Trophoblast cell (in vitro differentiated cells and primary cell): ENCODE results near the gene FUT4.
A peak's percentile ranks its signal among the peaks of the same experiment; 100 is the strongest.

Experiments used
- DNase-seq, 2 donors: peaks; one replicate each; pipeline ENCODE4 v3.0.0-alpha.2; 2016
- H2AFZ ChIP-seq: 2 replicates; pipeline ENCODE4 v1.6.1; 2013; ENCODE audit warnings: low read length, moderate library complexity, mild to moderate bottlenecking; ENCODE audit not compliant: insufficient read depth, poor library complexity
- H2AK5ac ChIP-seq: 2 replicates; pipeline ENCODE4 v1.6.1; 2013; ENCODE audit warnings: mild to moderate bottlenecking, low read length
- H2BK120ac ChIP-seq: 2 replicates; pipeline ENCODE4 v1.6.1; 2013; ENCODE audit warnings: low read length, mild to moderate bottlenecking, moderate library complexity; ENCODE audit not compliant: insufficient read depth, poor library complexity
- H2BK12ac ChIP-seq: 2 replicates; pipeline ENCODE4 v1.6.1; 2013; ENCODE audit warnings: mild to moderate bottlenecking, low read length, moderate library complexity
- H2BK5ac ChIP-seq: 2 replicates; pipeline ENCODE4 v1.6.1; 2013; ENCODE audit warnings: low read length, low read depth, moderate library complexity, mild to moderate bottlenecking; ENCODE audit not compliant: poor library complexity
- H3K14ac ChIP-seq: 2 replicates; pipeline ENCODE4 v1.6.1; 2013; ENCODE audit warnings: mild to moderate bottlenecking, low read length
- H3K18ac ChIP-seq: 2 replicates; pipeline ENCODE4 v1.6.1; 2013; ENCODE audit warnings: mild to moderate bottlenecking, low read length
- H3K23ac ChIP-seq: 2 replicates; pipeline ENCODE4 v1.6.1; 2013; ENCODE audit warnings: low read length
- H3K27ac ChIP-seq: 2 replicates; pipeline ENCODE4 v1.5.1; 2013; ENCODE audit warnings: low read depth, mild to moderate bottlenecking, inconsistent platforms, low read length, moderate library complexity
- H3K27me3 ChIP-seq: 2 replicates; pipeline ENCODE4 v1.6.1; 2013; ENCODE audit warnings: inconsistent platforms, mild to moderate bottlenecking, low read length, moderate library complexity; ENCODE audit not compliant: insufficient read depth
- H3K36me3 ChIP-seq, 2 experiments: 1 replicate in 1 of 2; 2 replicates in 1 of 2; pipeline ENCODE4 v1.6.1; 2013; ENCODE audit warnings: low read length in 2 of 2, mild to moderate bottlenecking in 2 of 2, moderate library complexity in 1 of 2; ENCODE audit not compliant: insufficient read depth in 2 of 2, control insufficient read depth in 1 of 2
- H3K4ac ChIP-seq: 2 replicates; pipeline ENCODE4 v1.6.1; 2013; ENCODE audit warnings: low read depth, mild to moderate bottlenecking, low read length, moderate library complexity
- H3K4me1 ChIP-seq, 2 experiments: 1 replicate in 1 of 2; 2 replicates in 1 of 2; pipeline ENCODE4 v1.6.1; 2013; ENCODE audit warnings: low read length in 2 of 2, mild to moderate bottlenecking in 2 of 2, moderate library complexity in 1 of 2; ENCODE audit not compliant: insufficient read depth in 2 of 2, control insufficient read depth in 1 of 2
- H3K4me2 ChIP-seq: 2 replicates; pipeline ENCODE4 v1.6.1; 2013; ENCODE audit warnings: inconsistent platforms, mild to moderate bottlenecking, low read length, moderate library complexity
- H3K4me3 ChIP-seq: 2 replicates; pipeline ENCODE4 v1.5.1; 2013; ENCODE audit warnings: mild to moderate bottlenecking, low read depth, low read length, inconsistent platforms
- H3K79me1 ChIP-seq: one replicate; pipeline ENCODE4 v1.6.1; 2013; ENCODE audit warnings: low read length
- H3K79me2 ChIP-seq: 2 replicates; pipeline ENCODE4 v1.6.1; 2013; ENCODE audit warnings: low read length, mild to moderate bottlenecking; ENCODE audit not compliant: control insufficient read depth, insufficient read depth, poor library complexity
- H3K9ac ChIP-seq: 2 replicates; pipeline ENCODE4 v1.6.1; 2013; ENCODE audit warnings: mild to moderate bottlenecking, low read length
- H3K9me3 ChIP-seq: 2 replicates; pipeline ENCODE4 v1.6.1; 2013; ENCODE audit warnings: low read depth, mild to moderate bottlenecking, control low read depth, inconsistent platforms, low read length; ENCODE audit not compliant: insufficient read depth
- H4K12ac ChIP-seq: 2 replicates; pipeline ENCODE4 v1.6.1; 2013; ENCODE audit warnings: low read depth, mild to moderate bottlenecking, low read length, moderate library complexity
- H4K8ac ChIP-seq: 2 replicates; pipeline ENCODE4 v1.6.1; 2013; ENCODE audit warnings: low read depth, mild to moderate bottlenecking, low read length, moderate library complexity
- H4K91ac ChIP-seq: one replicate; pipeline ENCODE4 v1.6.1; 2013; ENCODE audit warnings: low read depth, mild to moderate bottlenecking, low read length, moderate library complexity
- whole genome bisulfite sequencing: extraction: QIAGEN DNeasy Blood & Tissue Kit; methylation state at CpG from one replicate; pipeline ENCODE4 v1.1.7; 2013; ENCODE audit warnings: missing lambda C conversion rate; ENCODE audit not compliant: insufficient read length, insufficient coverage; ENCODE audit errors: extremely low coverage; 5-methylcytosine and 5-hydroxymethylcytosine counted together

The FUT4 gene

DNA sequence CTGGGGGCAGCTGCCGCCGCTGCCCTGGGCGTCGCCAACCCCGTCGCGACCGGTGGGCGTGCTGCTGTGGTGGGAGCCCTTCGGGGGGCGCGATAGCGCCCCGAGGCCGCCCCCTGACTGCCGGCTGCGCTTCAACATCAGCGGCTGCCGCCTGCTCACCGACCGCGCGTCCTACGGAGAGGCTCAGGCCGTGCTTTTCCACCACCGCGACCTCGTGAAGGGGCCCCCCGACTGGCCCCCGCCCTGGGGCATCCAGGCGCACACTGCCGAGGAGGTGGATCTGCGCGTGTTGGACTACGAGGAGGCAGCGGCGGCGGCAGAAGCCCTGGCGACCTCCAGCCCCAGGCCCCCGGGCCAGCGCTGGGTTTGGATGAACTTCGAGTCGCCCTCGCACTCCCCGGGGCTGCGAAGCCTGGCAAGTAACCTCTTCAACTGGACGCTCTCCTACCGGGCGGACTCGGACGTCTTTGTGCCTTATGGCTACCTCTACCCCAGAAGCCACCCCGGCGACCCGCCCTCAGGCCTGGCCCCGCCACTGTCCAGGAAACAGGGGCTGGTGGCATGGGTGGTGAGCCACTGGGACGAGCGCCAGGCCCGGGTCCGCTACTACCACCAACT lies 1.0 kb downstream of the FUT4 start:
- Histone ChIP-seq H3K4me3 (peak overlapping the region; percentile 84), H3K79me1 (peaks cover 17% of the 10 kb centered on the region), H2BK5ac (peak overlapping the region; percentile 73), H3K36me3 (no peaks in the 10 kb centered on the region), H3K4me2 (peak overlapping the region; percentile 89), H4K8ac (peak overlapping the region; percentile 88), H2AK5ac (peak overlapping the region; percentile 25), H3K18ac (peak overlapping the region; percentile 76), H3K27me3 (no peaks in the 10 kb centered on the region), H4K91ac (peak overlapping the region; percentile 92), H3K4me1 (peaks cover 11 to 21% of the 10 kb centered on the region in 2 experiments), H3K79me2 (peaks cover 18% of the 10 kb centered on the region), H3K23ac (no peak overlapping the region), H3K9ac (peak overlapping the region; percentile 85), H3K27ac (peak overlapping the region; percentile 95), H2BK120ac (peak overlapping the region; percentile 30), H2BK12ac (peak overlapping the region; percentile 82), H3K14ac (peak overlapping the region; percentile 83), H2AFZ (peak overlapping the region; percentile 84), H4K12ac (peak overlapping the region; percentile 94), H3K9me3 (no peaks in the 10 kb centered on the region), H3K4ac (peak overlapping the region; percentile 71)
- no peak for DNase-seq
- no CpG with 5 or more reads among the region's 59 CpGs for WGBS

DNA sequence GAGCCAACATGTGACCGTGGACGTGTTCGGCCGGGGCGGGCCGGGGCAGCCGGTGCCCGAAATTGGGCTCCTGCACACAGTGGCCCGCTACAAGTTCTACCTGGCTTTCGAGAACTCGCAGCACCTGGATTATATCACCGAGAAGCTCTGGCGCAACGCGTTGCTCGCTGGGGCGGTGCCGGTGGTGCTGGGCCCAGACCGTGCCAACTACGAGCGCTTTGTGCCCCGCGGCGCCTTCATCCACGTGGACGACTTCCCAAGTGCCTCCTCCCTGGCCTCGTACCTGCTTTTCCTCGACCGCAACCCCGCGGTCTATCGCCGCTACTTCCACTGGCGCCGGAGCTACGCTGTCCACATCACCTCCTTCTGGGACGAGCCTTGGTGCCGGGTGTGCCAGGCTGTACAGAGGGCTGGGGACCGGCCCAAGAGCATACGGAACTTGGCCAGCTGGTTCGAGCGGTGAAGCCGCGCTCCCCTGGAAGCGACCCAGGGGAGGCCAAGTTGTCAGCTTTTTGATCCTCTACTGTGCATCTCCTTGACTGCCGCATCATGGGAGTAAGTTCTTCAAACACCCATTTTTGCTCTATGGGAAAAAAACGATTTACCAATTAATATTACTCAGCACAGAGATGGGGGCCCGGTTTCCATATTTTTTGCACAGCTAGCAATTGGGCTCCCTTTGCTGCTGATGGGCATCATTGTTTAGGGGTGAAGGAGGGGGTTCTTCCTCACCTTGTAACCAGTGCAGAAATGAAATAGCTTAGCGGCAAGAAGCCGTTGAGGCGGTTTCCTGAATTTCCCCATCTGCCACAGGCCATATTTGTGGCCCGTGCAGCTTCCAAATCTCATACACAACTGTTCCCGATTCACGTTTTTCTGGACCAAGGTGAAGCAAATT lies 1.8 kb downstream of the FUT4 start:
- no CpG with 5 or more reads among the region's 54 CpGs for WGBS
- peaks cover 18% of the 10 kb centered on the region for H3K79me2 ChIP-seq

DNA sequence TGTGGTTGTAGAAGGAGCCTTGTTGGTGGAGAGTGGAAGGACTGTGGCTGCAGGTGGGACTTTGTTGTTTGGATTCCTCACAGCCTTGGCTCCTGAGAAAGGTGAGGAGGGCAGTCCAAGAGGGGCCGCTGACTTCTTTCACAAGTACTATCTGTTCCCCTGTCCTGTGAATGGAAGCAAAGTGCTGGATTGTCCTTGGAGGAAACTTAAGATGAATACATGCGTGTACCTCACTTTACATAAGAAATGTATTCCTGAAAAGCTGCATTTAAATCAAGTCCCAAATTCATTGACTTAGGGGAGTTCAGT lies 2.4 kb downstream of the FUT4 start:
- no CpG with 5 or more reads among the region's 2 CpGs for WGBS

More for the DNA sequence above, 1.8 kb downstream of the FUT4 start:
- Histone ChIP-seq H2BK12ac (peak overlapping the region; percentile 37), H3K18ac (peak overlapping the region; percentile 76), H3K4me2 (peak overlapping the region; percentile 89), H3K27ac (no peak overlapping the region), H3K79me1 (peaks cover 17% of the 10 kb centered on the region), H3K14ac (peak overlapping the region; percentile 83), H3K23ac (no peak overlapping the region), H2BK5ac (no peak overlapping the region), H4K8ac (peak overlapping the region; percentile 88), H3K27me3 (no peaks in the 10 kb centered on the region), H4K91ac (peak overlapping the region; percentile 92), H4K12ac (peak overlapping the region; percentile 5), H3K9ac (peak overlapping the region; percentile 6), H3K36me3 (no peaks in the 10 kb centered on the region), H3K4ac (peak overlapping the region; percentile 71), H3K9me3 (no peaks in the 10 kb centered on the region), H2BK120ac (peak overlapping the region; percentile 30), H2AFZ (peak overlapping the region; percentile 37), H3K4me3 (peak overlapping the region; percentile 84), H2AK5ac (peak overlapping the region; percentile 25), H3K4me1 (peaks cover 11 to 21% of the 10 kb centered on the region in 2 experiments)
- peak; percentile 52 to 66 for DNase-seq

DNA sequence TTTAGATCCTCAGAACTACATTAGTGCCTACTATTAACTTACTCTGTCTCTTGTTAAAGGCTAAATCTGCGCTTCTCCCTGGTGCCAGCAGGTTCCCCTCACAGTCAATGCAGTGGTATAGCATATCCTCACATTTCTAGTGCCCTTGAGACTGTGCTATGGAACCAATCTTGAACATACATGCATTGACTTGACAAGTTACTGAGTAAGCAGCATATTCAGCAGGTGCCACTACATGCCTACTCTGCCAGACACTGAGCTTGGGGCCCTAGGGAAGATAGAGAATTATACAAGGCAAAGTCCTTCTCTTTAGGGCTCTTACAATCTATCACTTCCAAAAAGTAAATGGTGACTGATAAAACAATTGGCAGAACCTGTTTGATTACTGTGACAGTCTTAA lies 3.2 kb downstream of the FUT4 start:
- H3K23ac ChIP-seq, result no peak overlapping the region
- no peak overlapping the region for H4K12ac ChIP-seq
- no peak overlapping the region for H3K27ac ChIP-seq
- no peak overlapping the region for H4K8ac ChIP-seq
- H3K79me2 ChIP-seq, result peaks cover 18% of the 10 kb centered on the region
- no CpG with 5 or more reads among the region's 1 CpG for WGBS
- H3K4ac ChIP-seq, result peak overlapping the region; percentile 15
- peaks cover 11 to 21% of the 10 kb centered on the region in 2 experiments for H3K4me1 ChIP-seq
- no peak overlapping the region for H2AK5ac ChIP-seq
- H2BK5ac ChIP-seq, result no peak overlapping the region
- no peak overlapping the region for H3K18ac ChIP-seq
- no peak overlapping the region for H2BK120ac ChIP-seq
- H2AFZ ChIP-seq, result no peak overlapping the region
- no peak overlapping the region for H3K9ac ChIP-seq
- H3K27me3 ChIP-seq, result no peaks in the 10 kb centered on the region
- peak overlapping the region; percentile 24 for H3K4me2 ChIP-seq
- no peak overlapping the region for H3K14ac ChIP-seq
- no peak overlapping the region for H2BK12ac ChIP-seq
- H3K79me1 ChIP-seq, result peaks cover 17% of the 10 kb centered on the region
- H3K4me3 ChIP-seq, result no peak overlapping the region
- no peak overlapping the region for H4K91ac ChIP-seq
- no peak for DNase-seq
- H3K36me3 ChIP-seq, result no peaks in the 10 kb centered on the region
- no peaks in the 10 kb centered on the region for H3K9me3 ChIP-seq

More for the DNA sequence above, 2.4 kb downstream of the FUT4 start:
- H3K4me1 ChIP-seq, result peaks cover 11 to 21% of the 10 kb centered on the region in 2 experiments
- peaks cover 18% of the 10 kb centered on the region for H3K79me2 ChIP-seq
- no peaks in the 10 kb centered on the region for H3K9me3 ChIP-seq
- no peak overlapping the region for H2BK120ac ChIP-seq
- no peak overlapping the region for H2BK5ac ChIP-seq
- H4K8ac ChIP-seq, result no peak overlapping the region
- no peak overlapping the region for H3K4me3 ChIP-seq
- no peak overlapping the region for H2BK12ac ChIP-seq
- H3K18ac ChIP-seq, result no peak overlapping the region
- no peak overlapping the region for H2AK5ac ChIP-seq
- peaks cover 17% of the 10 kb centered on the region for H3K79me1 ChIP-seq
- no peak overlapping the region for H4K12ac ChIP-seq
- H3K4me2 ChIP-seq, result peak overlapping the region; percentile 89
- no peak overlapping the region for H4K91ac ChIP-seq
- no peak overlapping the region for H3K4ac ChIP-seq
- H3K27ac ChIP-seq, result no peak overlapping the region
- no peak overlapping the region for H3K14ac ChIP-seq
- no peak overlapping the region for H2AFZ ChIP-seq
- no peaks in the 10 kb centered on the region for H3K27me3 ChIP-seq
- H3K36me3 ChIP-seq, result no peaks in the 10 kb centered on the region
- no peak overlapping the region for H3K23ac ChIP-seq
- no peak for DNase-seq
- H3K9ac ChIP-seq, result no peak overlapping the region
